ENCODE measurements around the gene MAJIN. TPM values are rescaled to one million over a fixed set of nuclear protein-coding genes. Genes with fewer than 3 reads are reported as not detected.
A peak's percentile ranks its signal among the peaks of the same experiment; 100 is the strongest.

MAJIN gene
- total and polyA plus RNA-seq, 2 experiments from 2014 or later, result not detected

DNA sequence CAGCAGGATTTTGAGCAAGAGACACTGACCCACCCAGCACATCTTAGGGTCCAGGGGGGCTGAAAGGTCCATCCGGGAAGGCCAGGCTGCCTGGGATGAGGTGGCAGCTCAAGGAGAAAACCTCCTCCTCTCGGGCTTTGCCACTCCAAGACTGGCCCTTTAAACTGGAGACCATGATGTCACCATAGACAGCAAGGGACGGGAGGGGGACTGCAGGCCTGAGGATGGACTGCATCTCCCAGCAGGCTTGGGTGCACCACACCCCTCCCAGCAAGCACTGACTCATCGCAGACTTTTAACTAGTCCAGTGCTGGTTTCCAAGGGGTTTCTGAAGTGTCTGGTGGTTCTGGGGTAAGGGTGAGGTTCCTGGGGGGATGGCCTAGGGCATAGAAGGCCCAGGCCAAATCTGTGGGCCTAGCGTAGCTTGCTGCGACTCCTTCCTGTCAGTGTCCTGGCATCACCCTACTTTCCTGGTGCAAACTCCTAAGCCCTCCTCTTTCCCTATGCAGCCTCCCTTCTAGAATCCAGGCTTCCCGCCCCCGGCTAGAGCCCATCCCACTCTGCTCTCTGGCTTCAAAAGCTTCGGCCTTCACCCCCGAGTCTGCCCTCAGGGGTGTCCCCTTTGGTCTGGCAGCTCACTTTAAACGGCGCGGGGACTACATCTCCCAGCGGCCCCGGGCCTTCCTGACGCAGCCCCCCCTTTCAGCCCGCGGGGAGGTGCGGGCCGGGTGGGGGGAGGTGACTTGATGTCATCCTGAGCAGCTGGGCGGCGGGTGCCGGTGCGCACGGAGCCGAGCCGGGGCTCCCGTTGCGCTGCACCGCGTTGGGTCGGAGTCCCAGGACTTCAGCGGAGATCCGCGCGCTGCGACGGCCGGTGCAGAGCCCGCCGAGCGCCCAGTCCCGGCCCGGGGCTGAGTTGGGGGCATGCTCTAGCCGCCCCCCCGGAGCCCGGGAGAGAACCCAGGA is 47.7 kb downstream of the MAJIN start, which contains the start of gene PPP2R5B:
PPP2R5B (plus strand) TSS at position 746 of the 966 bp plus-strand sequence. CDS start 1,046 bp downstream, outside the sequence.
- H3K36me3 Mint-ChIP-seq (ENCODE audit: low read depth), result no peaks in the 10 kb centered on the region
- H3K4me3 Mint-ChIP-seq, result peak within 1 kb of the TSS; percentile 90
- peaks cover 11% of the 10 kb centered on the region for H3K27me3 Mint-ChIP-seq (ENCODE audit: insufficient read depth, low read depth, poor library complexity)
- peak within 1 kb of the TSS; percentile 94 for H3K27ac Mint-ChIP-seq
- H4K20me1 ChIP-seq (replicated peaks; ENCODE audit: insufficient read depth), result no peaks in the 10 kb centered on the region; the same call in 1 of the 2 replicates
- H3K36me3 ChIP-seq (ENCODE audit: insufficient read depth), result no peaks in the 10 kb centered on the region
- TF ChIP-seq ZNF331 (CRISPR knock-in tag; IDR thresholded peaks at IDR 0.05; ENCODE audit: low read depth) (no peak), CREB1 (CRISPR knock-in tag; IDR thresholded peaks at IDR 0.05; ENCODE audit: low read depth) (peak; percentile 84), EZH2 (IDR thresholded peaks at IDR 0.05; ENCODE audit: low read depth, unreplicated experiment) (no peak), EZH2phosphoT487 (IDR thresholded peaks at IDR 0.05; ENCODE audit: unreplicated experiment) (no peak), STAT1 (IDR thresholded peaks at IDR 0.05; ENCODE audit: unreplicated experiment) (no peak), POLR2AphosphoS5 (IDR thresholded peaks at IDR 0.05; ENCODE audit: low read depth) (peak; percentile 42), NANOG (IDR thresholded peaks at IDR 0.05; ENCODE audit: borderline replicate concordance) (no peak), JUNB (IDR thresholded peaks at IDR 0.05; ENCODE audit: unreplicated experiment) (no peak), ZNF114 (CRISPR knock-in tag; IDR thresholded peaks at IDR 0.05) (no peak)
- TF ChIP-seq, protein P1, sequence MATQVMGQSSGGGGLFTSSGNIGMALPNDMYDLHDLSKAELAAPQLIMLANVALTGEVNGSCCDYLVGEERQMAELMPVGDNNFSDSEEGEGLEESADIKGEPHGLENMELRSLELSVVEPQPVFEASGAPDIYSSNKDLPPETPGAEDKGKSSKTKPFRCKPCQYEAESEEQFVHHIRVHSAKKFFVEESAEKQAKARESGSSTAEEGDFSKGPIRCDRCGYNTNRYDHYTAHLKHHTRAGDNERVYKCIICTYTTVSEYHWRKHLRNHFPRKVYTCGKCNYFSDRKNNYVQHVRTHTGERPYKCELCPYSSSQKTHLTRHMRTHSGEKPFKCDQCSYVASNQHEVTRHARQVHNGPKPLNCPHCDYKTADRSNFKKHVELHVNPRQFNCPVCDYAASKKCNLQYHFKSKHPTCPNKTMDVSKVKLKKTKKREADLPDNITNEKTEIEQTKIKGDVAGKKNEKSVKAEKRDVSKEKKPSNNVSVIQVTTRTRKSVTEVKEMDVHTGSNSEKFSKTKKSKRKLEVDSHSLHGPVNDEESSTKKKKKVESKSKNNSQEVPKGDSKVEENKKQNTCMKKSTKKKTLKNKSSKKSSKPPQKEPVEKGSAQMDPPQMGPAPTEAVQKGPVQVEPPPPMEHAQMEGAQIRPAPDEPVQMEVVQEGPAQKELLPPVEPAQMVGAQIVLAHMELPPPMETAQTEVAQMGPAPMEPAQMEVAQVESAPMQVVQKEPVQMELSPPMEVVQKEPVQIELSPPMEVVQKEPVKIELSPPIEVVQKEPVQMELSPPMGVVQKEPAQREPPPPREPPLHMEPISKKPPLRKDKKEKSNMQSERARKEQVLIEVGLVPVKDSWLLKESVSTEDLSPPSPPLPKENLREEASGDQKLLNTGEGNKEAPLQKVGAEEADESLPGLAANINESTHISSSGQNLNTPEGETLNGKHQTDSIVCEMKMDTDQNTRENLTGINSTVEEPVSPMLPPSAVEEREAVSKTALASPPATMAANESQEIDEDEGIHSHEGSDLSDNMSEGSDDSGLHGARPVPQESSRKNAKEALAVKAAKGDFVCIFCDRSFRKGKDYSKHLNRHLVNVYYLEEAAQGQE (IDR thresholded peaks at IDR 0.05; ENCODE audit: unreplicated experiment), result no peak
- TF ChIP-seq, protein P2, sequence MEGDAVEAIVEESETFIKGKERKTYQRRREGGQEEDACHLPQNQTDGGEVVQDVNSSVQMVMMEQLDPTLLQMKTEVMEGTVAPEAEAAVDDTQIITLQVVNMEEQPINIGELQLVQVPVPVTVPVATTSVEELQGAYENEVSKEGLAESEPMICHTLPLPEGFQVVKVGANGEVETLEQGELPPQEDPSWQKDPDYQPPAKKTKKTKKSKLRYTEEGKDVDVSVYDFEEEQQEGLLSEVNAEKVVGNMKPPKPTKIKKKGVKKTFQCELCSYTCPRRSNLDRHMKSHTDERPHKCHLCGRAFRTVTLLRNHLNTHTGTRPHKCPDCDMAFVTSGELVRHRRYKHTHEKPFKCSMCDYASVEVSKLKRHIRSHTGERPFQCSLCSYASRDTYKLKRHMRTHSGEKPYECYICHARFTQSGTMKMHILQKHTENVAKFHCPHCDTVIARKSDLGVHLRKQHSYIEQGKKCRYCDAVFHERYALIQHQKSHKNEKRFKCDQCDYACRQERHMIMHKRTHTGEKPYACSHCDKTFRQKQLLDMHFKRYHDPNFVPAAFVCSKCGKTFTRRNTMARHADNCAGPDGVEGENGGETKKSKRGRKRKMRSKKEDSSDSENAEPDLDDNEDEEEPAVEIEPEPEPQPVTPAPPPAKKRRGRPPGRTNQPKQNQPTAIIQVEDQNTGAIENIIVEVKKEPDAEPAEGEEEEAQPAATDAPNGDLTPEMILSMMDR (conservative IDR thresholded peaks at IDR 0.05; ENCODE audit: low read depth in 2 of 2), result no peak
- TF ChIP-seq, protein P3, sequence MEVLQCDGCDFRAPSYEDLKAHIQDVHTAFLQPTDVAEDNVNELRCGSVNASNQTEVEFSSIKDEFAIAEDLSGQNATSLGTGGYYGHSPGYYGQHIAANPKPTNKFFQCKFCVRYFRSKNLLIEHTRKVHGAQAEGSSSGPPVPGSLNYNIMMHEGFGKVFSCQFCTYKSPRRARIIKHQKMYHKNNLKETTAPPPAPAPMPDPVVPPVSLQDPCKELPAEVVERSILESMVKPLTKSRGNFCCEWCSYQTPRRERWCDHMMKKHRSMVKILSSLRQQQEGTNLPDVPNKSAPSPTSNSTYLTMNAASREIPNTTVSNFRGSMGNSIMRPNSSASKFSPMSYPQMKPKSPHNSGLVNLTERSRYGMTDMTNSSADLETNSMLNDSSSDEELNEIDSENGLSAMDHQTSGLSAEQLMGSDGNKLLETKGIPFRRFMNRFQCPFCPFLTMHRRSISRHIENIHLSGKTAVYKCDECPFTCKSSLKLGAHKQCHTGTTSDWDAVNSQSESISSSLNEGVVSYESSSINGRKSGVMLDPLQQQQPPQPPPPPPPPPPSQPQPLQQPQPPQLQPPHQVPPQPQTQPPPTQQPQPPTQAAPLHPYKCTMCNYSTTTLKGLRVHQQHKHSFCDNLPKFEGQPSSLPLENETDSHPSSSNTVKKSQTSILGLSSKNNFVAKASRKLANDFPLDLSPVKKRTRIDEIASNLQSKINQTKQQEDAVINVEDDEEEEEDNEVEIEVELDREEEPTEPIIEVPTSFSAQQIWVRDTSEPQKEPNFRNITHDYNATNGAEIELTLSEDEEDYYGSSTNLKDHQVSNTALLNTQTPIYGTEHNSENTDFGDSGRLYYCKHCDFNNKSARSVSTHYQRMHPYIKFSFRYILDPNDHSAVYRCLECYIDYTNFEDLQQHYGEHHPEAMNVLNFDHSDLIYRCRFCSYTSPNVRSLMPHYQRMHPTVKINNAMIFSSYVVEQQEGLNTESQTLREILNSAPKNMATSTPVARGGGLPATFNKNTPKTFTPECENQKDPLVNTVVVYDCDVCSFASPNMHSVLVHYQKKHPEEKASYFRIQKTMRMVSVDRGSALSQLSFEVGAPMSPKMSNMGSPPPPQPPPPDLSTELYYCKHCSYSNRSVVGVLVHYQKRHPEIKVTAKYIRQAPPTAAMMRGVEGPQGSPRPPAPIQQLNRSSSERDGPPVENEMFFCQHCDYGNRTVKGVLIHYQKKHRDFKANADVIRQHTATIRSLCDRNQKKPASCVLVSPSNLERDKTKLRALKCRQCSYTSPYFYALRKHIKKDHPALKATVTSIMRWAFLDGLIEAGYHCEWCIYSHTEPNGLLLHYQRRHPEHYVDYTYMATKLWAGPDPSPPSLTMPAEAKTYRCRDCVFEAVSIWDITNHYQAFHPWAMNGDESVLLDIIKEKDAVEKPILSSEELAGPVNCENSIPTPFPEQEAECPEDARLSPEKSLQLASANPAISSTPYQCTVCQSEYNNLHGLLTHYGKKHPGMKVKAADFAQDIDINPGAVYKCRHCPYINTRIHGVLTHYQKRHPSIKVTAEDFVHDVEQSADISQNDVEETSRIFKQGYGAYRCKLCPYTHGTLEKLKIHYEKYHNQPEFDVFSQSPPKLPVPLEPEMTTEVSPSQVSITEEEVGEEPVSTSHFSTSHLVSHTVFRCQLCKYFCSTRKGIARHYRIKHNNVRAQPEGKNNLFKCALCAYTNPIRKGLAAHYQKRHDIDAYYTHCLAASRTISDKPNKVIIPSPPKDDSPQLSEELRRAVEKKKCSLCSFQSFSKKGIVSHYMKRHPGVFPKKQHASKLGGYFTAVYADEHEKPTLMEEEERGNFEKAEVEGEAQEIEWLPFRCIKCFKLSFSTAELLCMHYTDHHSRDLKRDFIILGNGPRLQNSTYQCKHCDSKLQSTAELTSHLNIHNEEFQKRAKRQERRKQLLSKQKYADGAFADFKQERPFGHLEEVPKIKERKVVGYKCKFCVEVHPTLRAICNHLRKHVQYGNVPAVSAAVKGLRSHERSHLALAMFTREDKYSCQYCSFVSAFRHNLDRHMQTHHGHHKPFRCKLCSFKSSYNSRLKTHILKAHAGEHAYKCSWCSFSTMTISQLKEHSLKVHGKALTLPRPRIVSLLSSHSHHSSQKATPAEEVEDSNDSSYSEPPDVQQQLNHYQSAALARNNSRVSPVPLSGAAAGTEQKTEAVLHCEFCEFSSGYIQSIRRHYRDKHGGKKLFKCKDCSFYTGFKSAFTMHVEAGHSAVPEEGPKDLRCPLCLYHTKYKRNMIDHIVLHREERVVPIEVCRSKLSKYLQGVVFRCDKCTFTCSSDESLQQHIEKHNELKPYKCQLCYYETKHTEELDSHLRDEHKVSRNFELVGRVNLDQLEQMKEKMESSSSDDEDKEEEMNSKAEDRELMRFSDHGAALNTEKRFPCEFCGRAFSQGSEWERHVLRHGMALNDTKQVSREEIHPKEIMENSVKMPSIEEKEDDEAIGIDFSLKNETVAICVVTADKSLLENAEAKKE (CRISPR knock-in tag; IDR thresholded peaks at IDR 0.05), result no peak
- TF ChIP-seq, protein P4, sequence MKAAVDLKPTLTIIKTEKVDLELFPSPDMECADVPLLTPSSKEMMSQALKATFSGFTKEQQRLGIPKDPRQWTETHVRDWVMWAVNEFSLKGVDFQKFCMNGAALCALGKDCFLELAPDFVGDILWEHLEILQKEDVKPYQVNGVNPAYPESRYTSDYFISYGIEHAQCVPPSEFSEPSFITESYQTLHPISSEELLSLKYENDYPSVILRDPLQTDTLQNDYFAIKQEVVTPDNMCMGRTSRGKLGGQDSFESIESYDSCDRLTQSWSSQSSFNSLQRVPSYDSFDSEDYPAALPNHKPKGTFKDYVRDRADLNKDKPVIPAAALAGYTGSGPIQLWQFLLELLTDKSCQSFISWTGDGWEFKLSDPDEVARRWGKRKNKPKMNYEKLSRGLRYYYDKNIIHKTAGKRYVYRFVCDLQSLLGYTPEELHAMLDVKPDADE (IDR thresholded peaks at IDR 0.05), result peak; percentile 82; the same call in 1 of the 2 replicates
- no peaks in the 10 kb centered on the region for H3K27me3 ChIP-seq (ENCODE audit: insufficient read depth)
- peak; percentile 94 for DNase-seq (ENCODE audit: low spot score)
- H3K9me3 Mint-ChIP-seq, result no peaks in the 10 kb centered on the region; the same call in 2 of the 3 replicates
- peak within 1 kb of the TSS; percentile 90 for H3K4me3 ChIP-seq
- peak within 1 kb of the TSS; percentile 99 for H3K4me2 ChIP-seq
- no peaks in the 10 kb centered on the region for H3F3A ChIP-seq (replicated peaks; ENCODE audit: low read depth)
- H3K27ac ChIP-seq (ENCODE audit: low read depth), result peak within 1 kb of the TSS; percentile 78; the same call in 1 of the 2 replicates
- peaks cover 6% of the 10 kb centered on the region; the same call in 1 of the 3 replicates for H3K4me1 Mint-ChIP-seq
- peak; percentile 89 for ATAC-seq
- peak within 1 kb of the TSS; percentile 100 for H2AFZ ChIP-seq
- peaks cover 4% of the 10 kb centered on the region; the same call in 1 of the 2 replicates for H3K4me1 ChIP-seq (ENCODE audit: insufficient read depth)
- no peaks in the 10 kb centered on the region for H3K79me2 ChIP-seq (replicated peaks; ENCODE audit: insufficient read depth)
- H3K9me2 ChIP-seq (ENCODE audit: insufficient read depth), result no peaks in the 10 kb centered on the region
